SH-SY5Y (cell line): Measurements from ENCODE around the gene ARFGEF3.

ENCODE experiments used
- GATA2 ChIP-seq: IDR thresholded peaks from 2 replicates; pipeline ENCODE4 v1.6.1; 2011; ENCODE audit warnings: mild to moderate bottlenecking, low read depth, low read length
- GATA3 ChIP-seq: IDR thresholded peaks from 2 replicates; pipeline ENCODE4 v1.6.1; 2011; ENCODE audit warnings: low read depth, mild to moderate bottlenecking, low read length, moderate library complexity

DNA sequence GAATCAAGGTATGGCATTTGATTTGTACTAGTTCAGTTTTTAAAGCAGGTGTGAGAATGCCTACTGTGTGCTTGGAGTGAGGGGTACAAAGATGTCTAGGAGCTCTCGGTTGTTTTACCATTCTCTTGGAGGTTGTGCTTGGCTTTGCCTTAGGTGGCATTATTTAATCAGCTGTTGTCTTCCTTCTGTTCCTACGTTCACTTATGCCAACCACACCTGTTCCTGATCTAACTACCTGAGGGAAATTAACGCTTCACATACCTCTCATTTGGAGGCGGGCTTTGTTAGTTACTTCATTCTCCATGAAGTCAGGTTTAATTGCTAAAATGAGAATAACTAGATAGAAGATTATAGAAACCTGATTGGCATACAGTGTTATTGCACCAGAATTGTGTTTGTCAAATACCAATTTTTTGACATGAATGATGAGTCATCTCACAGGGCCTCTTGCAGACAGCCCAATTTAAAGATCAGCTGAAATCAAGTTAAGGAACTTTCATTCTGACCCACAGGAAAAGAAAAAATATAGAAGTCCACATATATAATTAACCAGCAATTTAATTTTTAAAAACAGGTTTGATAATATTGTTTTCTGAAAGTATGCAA is 81.4 kb downstream of the ARFGEF3 start:
- TF ChIP-seq GATA2 (no peak), GATA3 (no peak)
